Kidney capillary endothelial cell (primary cell): ENCODE data around the gene CAPG.
A peak's percentile ranks its signal among the peaks of the same experiment; 100 is the strongest.
"Not testable (repeated sequence)": the region's sequence is repeated elsewhere in the genome, so short reads cannot be mapped to it uniquely, and the experiment has no call there.

Experiments used
- DNase-seq: peaks from one replicate; pipeline ENCODE4 v3.0.0-alpha.2; 2018; ENCODE audit warnings: low spot score

Gene CAPG

GRCh38 chr2:85420536-85421259 lies 10.5 kb upstream of the CAPG start:
- peak; percentile 78 for DNase-seq

- no peak for DNase-seq
Measured at GRCh38 chr2:85419009-85419675, 9.0 kb upstream of the CAPG start.

GRCh38 chr2:85418132-85419008 lies 8.2 kb upstream of the CAPG start, which contains the start of gene SH2D6:
Gene SH2D6, plus strand, starts transcription at chr2:85418714. Its CDS starts 10,752 bp downstream, at chr2:85429466.
- peak; percentile 70 for DNase-seq

GRCh38 chr2:85415980-85416650 lies 5.9 kb upstream of the CAPG start:
- DNase-seq, result no peak

- no peak for DNase-seq
Measured at GRCh38 chr2:85414761-85415553, 4.8 kb upstream of the CAPG start.

- DNase-seq, result not testable (repeated sequence)
Measured at GRCh38 chr2:85414421-85414759, 4.2 kb upstream of the CAPG start.

GRCh38 chr2:85413592-85414420 lies 3.6 kb upstream of the CAPG start:
- no peak for DNase-seq

- DNase-seq, result no peak
Measured at GRCh38 chr2:85411405-85411748, 1.2 kb upstream of the CAPG start.

GRCh38 chr2:85410584-85411404 lies 628 bp upstream of the CAPG start:
- DNase-seq, result no peak

- DNase-seq, result peak; percentile 59
Measured at GRCh38 chr2:85405201-85406059, 4.7 kb downstream of the CAPG start.

- no peak for DNase-seq
Measured at GRCh38 chr2:85401844-85402243, 8.3 kb downstream of the CAPG start.

GRCh38 chr2:85401464-85401805 lies 8.7 kb downstream of the CAPG start:
- no peak for DNase-seq

GRCh38 chr2:85400541-85401463 lies 9.4 kb downstream of the CAPG start:
- no peak for DNase-seq

- no peak for DNase-seq
Measured at GRCh38 chr2:85400023-85400422, 10.1 kb downstream of the CAPG start.

- no peak for DNase-seq
Measured at GRCh38 chr2:85399183-85399455, 11.0 kb downstream of the CAPG start.

- DNase-seq, result no peak
Measured at GRCh38 chr2:85398426-85399182, 11.6 kb downstream of the CAPG start.

- DNase-seq, result no peak
Measured at GRCh38 chr2:85397925-85398331, 12.2 kb downstream of the CAPG start.
